Stimulated activated CD4-positive, alpha-beta T cell treated with anti-CD3 and anti-CD28 coated beads, TNF-alpha, amount 100 ng/mL, for 4 hours (primary cell): ENCODE results near the gene PPIE.

Source experiments
- DNase-seq, 3 experiments: peaks; one replicate each; pipeline ENCODE4 v3.0.0-alpha.2; 2020; ENCODE audit warnings: low read depth in 3 of 3

The PPIE gene

DNA sequence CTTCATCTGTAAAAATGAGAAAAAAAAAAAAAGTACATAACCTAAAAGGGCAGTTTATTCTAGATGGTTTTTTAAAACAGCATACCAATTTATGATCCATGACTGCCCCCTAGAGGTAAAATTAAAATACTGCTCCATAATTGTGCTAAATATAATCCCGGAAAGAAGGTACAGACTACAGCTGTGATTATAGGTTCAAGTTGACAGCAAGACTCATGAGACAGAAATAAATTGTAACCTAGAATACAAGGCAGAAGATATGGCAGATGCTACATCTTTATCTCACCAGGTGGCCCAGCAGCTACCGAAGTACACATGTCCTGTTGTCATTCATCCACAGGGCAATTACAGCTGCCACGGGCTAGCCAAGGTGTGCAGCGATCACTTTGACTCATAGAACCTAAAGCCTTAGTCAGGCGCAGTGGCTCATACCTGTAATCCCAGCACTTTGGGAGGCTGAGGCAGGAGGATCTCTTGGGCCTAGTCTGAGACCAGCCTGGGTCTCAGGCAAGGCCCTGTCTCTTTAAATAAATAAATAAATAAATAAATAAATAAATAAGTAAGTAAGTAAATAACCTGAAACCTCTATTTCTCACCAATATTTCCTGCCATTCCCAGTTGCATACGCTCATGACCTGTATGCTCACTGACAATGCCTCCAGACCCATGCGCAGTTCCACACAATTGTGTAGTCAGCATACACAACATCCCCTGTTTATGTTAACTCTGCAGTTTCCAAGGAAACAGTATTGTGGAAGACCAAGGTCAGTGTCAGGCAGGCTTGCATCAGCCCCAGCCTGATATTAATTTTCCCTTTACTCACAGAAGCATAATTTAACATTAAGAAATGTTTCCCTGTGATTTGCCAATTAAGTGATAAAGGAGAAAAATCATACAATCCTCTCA, 18.3 kb upstream of the PPIE start:
- no peak for DNase-seq

DNA sequence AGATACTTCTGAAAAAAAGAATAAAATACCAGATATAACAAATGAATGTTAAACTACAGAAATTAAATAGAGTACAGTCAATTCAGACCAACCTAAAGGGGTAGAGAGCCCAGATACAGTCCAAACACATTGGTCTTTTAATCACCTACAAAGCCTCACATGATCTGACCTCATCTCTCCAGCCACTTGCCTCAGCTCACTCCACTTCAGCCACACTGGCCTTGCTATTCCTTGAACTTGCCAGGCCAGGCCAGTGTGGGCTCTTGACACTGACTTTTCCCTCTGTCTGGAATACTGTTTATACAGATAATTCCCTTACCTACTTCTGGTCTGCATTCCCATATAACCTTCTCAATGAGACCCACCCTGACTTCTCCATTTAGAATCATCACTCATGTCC, 17.0 kb upstream of the PPIE start:
- no peak for DNase-seq

DNA sequence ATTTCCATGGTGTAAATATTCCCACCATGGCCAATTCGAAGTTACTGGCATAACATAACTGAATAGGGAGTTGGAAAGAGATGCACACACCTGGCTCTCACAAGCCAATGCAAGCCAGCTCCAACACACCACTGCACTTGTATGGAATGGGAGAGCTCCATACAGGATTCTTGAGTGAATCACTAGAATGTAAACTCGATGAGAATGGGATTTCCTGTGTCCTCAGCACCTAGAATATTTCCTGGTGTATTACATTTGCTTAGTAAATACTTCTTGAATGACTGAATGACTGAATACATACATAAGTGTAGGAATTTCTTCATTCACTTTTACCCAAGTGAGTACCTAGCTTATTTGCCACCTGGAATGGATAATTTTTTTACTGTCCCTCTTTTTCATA, 16.2 kb upstream of the PPIE start:
- DNase-seq: no peak

DNA sequence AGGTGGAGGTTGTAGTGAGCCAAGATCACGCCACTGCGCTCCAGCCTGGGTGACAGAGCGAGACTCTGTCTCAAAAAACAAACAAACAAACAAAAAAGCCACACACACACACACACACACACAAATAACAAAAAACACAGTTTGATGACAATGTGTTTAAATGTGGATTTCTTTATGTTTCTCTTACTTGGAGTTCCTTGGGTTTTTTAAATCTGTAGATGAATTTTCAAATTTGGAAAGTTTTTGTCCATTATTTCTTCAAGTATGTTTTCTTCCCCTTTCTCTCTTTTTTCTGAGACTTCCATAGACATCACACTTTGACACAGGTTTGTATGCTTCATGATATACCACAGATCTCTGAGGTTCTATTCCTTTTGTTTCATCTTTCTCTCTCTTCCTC, 12.1 kb upstream of the PPIE start:
- DNase-seq: no peak

- no peak for DNase-seq
Observed at GRCh38 chr1:39727221-39727931, 11.3 kb upstream of the PPIE start.

GRCh38 chr1:39727932-39728317, 10.8 kb upstream of the PPIE start:
- no peak for DNase-seq

DNA sequence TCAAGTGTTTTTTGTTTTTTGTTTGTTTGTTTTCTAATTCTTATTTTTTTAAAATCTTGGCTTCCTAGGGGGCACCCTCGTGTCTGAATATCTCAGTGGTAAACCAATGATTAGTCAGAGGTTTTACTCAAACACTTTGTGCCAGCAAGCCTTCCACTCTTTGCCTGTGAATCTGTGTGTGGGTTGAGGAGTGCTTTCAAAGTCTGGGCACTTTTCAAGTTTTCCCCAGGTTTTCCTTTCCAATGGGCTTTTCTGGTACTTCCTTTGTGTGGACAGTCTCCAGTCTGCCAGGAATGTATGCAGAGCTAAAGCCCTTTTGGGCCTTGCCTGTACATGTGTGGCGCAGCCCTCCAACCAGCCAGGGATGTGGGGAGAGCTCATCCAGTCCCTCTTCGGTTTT, 9.7 kb upstream of the PPIE start:
- DNase-seq: no peak

GRCh38 chr1:39729842-39730241, 8.8 kb upstream of the PPIE start:
- DNase-seq: no peak

DNA sequence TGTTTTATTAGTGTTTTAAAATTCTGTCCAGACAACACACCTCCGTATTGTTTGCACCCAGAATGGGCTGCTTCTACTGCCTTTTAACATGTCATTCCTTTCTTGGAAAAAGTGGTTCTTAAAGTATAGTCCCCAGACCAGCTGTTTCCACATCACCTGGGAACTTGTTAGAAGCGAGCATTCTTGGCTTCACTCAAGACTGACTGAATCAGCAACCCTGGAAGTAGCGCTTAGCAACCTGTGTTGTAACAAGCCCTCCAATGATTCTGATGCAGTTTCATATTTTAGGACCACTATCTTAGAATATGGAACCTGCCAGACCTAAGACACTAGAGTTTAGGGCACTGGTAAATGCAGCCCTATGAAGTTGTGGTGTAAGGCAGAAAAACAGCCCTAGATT, 6.0 kb upstream of the PPIE start:
- DNase-seq: no peak

GRCh38 chr1:39733161-39733560, 5.5 kb upstream of the PPIE start:
- no peak for DNase-seq

DNA sequence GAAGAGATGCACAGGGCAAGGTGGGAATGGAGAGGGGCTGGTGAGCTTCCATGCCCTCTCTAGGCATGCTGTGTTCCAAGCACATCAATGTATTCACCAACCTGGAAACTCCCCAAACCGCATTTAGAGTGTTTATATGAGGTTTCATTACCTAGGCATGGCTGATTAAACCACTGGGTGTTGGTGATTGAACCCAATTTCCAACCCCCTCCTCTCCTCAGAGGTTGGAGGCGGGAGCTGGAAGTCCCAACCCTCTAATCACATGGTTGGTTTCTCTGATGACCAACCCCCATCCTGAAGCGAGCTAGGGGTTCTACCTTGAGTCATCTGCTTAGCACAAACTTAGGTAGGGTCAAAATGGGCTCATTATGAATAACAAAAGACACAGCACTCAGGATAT, 3.0 kb upstream of the PPIE start:
- DNase-seq: no peak

- DNase-seq: no peak
Observed at GRCh38 chr1:39737546-39738169, 1.0 kb upstream of the PPIE start.

- no peak for DNase-seq
Observed at GRCh38 chr1:39745016-39745670, 6.5 kb downstream of the PPIE start.

DNA sequence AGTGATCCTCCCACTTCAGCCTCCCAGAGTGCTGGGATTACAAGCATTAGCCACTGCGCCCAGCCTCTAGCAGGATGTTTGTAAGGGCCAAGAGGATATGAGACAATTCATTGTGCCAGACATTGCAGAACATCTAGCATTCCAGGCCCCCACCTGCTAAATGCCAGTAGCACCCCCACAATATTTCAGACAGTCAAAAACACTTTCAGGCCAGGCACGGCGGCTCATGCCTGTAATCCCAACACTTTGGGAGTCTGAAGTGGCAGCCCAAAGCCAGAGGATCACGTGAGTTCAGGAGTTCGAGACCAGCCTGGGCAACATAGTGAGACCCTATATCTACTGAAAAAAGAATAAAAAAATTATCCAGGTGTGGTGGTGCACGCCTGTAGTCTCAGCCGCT, 12.9 kb downstream of the PPIE start:
- DNase-seq: no peak

DNA sequence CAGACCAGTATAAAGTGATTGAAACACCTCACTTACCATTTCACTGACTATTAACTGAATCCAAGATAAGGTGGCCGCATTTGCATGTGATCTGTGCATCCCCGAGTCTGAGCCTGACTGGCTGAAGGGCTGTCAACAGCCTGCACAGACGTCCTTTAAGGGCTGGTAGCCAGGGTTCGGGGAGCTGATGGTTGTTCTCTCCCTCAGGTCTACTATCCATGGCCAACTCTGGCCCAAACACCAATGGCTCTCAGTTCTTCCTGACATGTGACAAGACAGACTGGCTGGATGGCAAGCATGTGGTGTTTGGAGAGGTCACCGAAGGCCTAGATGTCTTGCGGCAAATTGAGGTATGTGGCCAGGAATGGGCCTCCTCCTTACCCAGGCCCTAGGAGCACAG, 14.0 kb downstream of the PPIE start:
- DNase-seq: no peak

GRCh38 chr1:39753132-39754025, 14.7 kb downstream of the PPIE start:
- DNase-seq: no peak

DNA sequence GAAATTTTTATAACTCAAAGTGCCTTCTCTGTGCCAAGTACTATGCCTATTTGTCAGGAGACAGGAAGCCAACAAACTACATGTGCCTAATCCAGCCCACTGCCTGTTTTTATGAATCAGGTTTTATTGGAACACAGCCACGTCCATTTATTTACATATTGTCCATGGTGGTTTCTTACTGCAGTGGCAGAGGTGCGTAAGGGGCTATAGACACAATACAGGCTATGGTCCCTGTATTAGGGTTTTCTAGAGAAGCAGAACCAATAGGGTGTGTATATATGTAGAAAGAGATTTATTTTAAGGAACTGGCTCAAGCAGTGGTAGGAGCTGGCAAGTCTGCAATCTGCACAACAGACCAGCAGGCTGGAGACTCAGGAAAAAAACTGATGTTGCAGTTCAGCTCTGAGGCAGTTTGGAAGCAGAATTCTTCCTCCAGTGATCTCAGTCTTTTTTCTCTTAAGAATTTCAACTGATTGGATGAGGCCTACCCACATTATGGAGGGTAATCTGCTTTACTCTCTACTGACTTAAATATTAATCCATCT, 15.4 kb downstream of the PPIE start:
- no peak for DNase-seq

DNA sequence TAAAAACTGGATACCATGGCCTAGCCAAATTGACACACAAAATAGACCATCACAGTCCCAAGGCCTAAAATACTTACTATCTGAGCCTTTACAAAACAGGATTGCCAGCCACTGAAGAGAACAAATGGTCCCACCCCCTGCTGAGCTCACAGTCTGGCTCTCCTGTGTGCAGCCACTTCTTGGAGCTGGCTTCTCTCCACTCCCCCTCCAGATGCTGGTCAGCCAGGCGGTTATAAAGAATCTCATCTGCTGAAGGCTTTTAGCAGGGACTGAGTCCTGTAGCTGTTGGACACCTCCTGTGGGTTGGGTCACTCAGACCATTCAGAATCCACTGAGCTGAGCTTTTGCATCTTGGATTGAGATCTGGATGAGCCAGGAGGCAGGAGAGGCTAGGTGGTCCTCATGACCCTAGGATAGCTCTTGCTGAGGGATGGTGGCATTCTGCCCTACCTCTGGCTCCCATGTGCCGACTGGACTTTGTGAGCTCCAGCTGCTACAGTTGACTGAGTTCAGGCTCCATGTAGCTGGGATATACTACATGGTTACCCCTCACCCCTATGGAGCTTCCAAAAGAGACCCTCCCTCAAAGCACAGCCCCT, 16.3 kb downstream of the PPIE start:
- DNase-seq: no peak

- DNase-seq: no peak
Observed at GRCh38 chr1:39755965-39756659, 17.4 kb downstream of the PPIE start.

- no peak for DNase-seq
Observed at GRCh38 chr1:39757501-39757900, 18.8 kb downstream of the PPIE start.
